ENCODE measurements around the gene SLC39A9.

GRCh38 chr14:69499436-69499835, 100.9 kb downstream of the SLC39A9 start:
- no peak for TF ChIP-seq POLR2A (IDR thresholded peaks at IDR 0.05; ENCODE audit: low read depth, low read length)
- TF ChIP-seq TAF1 (IDR thresholded peaks at IDR 0.05; ENCODE audit: low read depth, low read length) = no peak
- TF ChIP-seq POU2F2 (IDR thresholded peaks at IDR 0.05; ENCODE audit: low read depth, low read length) = no peak
- no peak for TF ChIP-seq POLR2AphosphoS5 (IDR thresholded peaks at IDR 0.05; ENCODE audit: low read depth, low read length)
